NCI-H82 treated with DMSO at 0.1 percent for 48 hours (cell line): Measurements from ENCODE around the gene SERPIND1.

ENCODE experiments used
- DNase-seq: peaks from one replicate; lab custom pipeline; 2025; ENCODE audit not compliant: unreplicated experiment; lab: John Stamatoyannopoulos, UW

The SERPIND1 gene

GRCh38 chr22:20788627-20789344, 14.9 kb downstream of the SERPIND1 start:
- no peak for DNase-seq

- no peak for DNase-seq
Measured at GRCh38 chr22:20792221-20792965, 18.5 kb downstream of the SERPIND1 start.

- no peak for DNase-seq
Measured at GRCh38 chr22:20792966-20793728, 19.2 kb downstream of the SERPIND1 start.

- DNase-seq, result peak; percentile 6
Measured at GRCh38 chr22:20793748-20794649, 20.1 kb downstream of the SERPIND1 start.

- no peak for DNase-seq
Measured at GRCh38 chr22:20794650-20795413, 20.9 kb downstream of the SERPIND1 start.

GRCh38 chr22:20796731-20797130, 22.8 kb downstream of the SERPIND1 start:
- DNase-seq, result no peak

GRCh38 chr22:20798218-20798617, 24.3 kb downstream of the SERPIND1 start:
- DNase-seq, result no peak

GRCh38 chr22:20798974-20799373, 25.1 kb downstream of the SERPIND1 start:
- DNase-seq, result no peak

GRCh38 chr22:20799449-20799848, 25.5 kb downstream of the SERPIND1 start:
- no peak for DNase-seq

- DNase-seq, result no peak
Measured at GRCh38 chr22:20802452-20802851, 28.5 kb downstream of the SERPIND1 start.

GRCh38 chr22:20802922-20803553, 29.1 kb downstream of the SERPIND1 start:
- no peak for DNase-seq

- DNase-seq, result no peak
Measured at GRCh38 chr22:20803696-20804324, 29.9 kb downstream of the SERPIND1 start.

- no peak for DNase-seq
Measured at GRCh38 chr22:20804650-20805049, 30.7 kb downstream of the SERPIND1 start.

- no peak for DNase-seq
Measured at GRCh38 chr22:20805972-20806471, 32.1 kb downstream of the SERPIND1 start.

- DNase-seq, result no peak
Measured at GRCh38 chr22:20807315-20807752, 33.4 kb downstream of the SERPIND1 start.

- DNase-seq, result no peak
Measured at GRCh38 chr22:20808844-20809243, 34.9 kb downstream of the SERPIND1 start.

GRCh38 chr22:20809538-20810185, 35.7 kb downstream of the SERPIND1 start:
- no peak for DNase-seq

GRCh38 chr22:20810645-20811044, 36.7 kb downstream of the SERPIND1 start:
- DNase-seq, result no peak
